Medulla oblongata (tissue), 1 donor: ENCODE data around the gene EID2.

Experiments used
- DNase-seq: peaks from one replicate; pipeline ENCODE4 v3.0.0-alpha.2; 2015; ENCODE audit errors: extremely low spot score

The EID2 gene, protein sequence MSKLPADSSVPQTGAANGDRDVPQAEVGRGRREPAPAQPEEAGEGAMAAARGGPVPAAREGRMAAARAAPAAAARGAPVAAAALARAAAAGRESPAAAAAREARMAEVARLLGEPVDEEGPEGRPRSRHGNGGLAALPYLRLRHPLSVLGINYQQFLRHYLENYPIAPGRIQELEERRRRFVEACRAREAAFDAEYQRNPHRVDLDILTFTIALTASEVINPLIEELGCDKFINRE

DNA sequence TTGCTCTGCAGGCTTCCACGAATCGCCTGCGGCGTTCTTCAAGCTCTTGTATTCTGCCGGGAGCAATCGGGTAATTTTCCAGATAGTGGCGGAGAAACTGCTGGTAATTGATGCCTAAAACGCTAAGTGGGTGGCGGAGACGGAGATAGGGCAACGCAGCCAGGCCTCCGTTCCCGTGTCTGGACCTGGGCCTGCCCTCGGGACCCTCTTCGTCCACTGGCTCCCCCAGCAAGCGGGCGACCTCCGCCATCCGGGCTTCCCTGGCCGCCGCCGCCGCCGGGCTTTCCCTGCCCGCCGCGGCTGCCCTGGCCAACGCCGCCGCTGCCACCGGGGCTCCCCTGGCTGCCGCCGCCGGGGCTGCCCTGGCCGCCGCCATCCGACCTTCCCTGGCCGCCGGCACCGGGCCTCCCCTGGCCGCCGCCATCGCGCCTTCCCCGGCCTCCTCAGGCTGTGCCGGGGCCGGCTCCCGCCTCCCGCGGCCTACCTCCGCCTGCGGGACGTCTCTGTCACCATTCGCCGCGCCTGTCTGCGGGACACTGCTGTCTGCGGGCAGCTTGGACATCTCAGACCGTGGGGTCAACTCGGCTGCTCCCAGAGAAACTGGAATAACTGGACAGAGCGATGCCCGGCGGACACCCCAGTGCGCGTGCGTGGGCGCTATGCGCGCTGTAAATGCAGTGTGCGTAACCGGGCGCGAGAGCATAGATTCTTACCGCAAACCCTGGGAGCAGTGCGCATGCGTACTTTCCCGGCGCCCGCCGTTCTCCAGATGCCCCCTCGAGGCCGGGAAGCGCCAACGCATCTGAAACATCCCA is at the start of gene EID2:
Gene EID2 (minus strand): TSS at position 644 of the 815 bp plus-strand sequence. CDS start 82 bp downstream, at position 562.
- peak; percentile 97 for DNase-seq

DNA sequence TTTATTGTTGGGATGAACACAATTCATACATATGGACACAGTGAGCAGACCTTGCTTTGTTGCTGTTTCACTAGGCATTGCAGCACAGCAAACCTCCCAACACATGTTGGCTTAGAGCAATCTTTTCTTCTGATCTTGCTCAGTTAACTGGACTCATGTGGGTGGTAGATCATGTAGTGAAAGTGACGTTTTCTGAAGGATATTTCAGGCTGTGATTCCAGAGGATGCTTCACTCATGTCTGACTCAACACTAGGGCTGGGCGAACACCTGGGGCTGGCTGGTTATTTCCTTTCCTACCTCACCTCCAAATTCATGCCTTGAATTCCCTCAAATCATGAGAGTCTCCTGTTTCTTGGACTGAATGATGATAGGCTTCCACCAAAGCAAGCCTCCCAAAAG is 48.1 kb upstream of the EID2 start:
- DNase-seq, result no peak

DNA sequence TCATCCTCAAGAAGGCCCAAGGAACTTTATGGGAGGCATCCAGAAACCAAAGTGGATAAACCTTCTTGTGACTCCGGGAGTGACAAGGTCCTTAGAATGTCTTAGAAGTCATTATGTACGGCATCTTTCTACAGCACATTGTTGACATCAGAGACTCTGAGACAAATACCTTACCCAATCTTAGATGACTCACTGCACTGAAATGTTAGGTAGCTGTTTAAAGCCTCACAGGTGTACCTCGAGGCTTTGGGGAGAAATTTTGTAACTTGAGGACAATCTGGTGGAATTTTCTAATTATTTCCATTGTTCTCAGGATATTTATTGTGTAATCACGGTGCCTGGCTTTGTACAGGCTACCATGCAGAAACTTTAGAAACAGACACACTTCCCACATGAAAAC is 47.5 kb upstream of the EID2 start:
- DNase-seq, result no peak

DNA sequence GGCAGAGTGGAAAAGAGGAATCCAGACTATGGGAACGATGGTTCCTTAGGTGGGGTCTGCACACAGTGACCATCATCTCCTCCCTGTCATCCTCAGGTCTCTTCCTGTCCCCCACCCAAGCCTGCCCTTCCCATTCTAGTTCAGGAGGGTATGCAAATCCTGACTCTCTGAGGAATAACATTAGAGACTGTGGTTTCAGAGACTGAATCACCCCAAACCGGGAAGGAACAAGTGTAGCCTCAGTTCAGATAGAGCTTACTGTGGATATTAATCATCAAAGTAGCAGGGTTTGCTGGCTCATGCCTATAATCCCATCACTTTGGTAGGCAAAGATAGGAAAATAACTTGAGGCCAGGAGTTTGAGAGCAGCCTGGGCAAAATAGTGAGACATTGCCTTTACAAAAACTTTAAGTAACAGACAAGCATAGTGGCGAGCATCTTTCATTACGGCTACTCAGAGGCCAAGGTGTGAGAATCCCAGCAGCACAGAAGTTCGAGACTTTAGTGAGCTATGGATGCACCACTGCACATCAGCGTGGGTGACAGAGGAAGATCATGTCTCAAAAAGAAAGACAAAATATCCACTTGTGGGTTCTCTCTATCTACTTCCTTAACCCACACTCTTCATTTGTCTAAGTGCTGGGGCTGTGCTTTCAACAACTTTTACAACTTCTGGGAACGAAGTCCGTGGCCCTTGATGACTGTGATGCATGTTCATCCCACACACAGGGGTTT is 43.1 kb upstream of the EID2 start:
- DNase-seq, result no peak

DNA sequence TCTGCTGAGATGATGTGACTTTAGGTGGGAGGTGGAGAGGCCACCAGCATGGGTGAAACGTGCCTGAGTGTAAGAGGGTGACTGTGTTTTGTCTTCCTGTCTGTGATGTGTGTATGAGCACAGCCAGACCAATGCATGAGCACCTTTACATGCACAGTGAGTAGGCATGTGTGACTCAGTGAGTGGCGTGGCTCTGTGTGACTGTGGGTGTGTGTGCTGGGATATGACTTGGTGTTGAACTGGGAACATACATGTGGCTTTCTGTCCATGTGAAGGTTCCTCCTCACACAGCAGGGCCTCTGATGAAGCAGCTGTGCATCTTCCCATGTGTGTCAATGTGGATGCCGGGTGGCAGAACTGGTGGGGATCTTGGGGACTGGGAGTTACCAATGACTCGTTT is 42.5 kb upstream of the EID2 start:
- DNase-seq, result no peak

DNA sequence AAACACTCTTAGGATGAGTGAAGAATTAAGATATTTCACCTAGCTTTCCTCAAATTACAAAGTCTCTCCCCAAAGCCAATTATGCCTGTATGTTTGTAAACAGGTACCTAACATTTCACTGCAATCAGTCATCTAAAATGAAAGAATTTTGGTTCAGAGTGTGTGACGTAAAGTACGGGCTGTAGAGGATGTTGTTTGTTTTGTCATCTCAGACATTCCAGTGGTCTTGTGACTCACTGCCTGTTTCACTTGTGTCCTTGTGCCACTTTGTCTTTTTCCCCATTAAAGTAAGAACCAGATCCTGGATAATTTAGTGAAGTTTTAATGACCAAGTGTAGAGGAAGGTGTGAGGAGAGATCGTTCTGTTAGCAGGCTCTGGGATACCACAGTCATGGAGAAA is 28.6 kb upstream of the EID2 start:
- no peak for DNase-seq

DNA sequence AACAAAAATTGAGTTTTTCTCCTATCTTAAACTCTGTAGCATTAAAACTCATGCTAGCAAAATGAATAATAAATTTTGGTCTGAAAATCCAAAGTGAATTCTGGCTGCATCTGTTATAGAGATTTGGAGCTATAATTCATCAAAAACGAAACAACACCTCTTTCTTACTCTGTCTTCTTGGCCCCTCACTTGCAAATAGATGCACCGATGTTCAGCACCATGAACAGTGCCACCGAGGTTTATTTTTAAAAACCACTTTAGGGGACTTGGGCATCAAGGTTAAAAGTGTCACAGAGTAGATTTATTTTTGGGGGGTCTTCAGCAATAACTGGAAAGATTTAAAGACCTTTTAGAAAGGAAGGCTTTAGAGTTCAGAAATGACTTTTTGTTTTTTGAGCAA is 26.1 kb upstream of the EID2 start:
- no peak for DNase-seq

DNA sequence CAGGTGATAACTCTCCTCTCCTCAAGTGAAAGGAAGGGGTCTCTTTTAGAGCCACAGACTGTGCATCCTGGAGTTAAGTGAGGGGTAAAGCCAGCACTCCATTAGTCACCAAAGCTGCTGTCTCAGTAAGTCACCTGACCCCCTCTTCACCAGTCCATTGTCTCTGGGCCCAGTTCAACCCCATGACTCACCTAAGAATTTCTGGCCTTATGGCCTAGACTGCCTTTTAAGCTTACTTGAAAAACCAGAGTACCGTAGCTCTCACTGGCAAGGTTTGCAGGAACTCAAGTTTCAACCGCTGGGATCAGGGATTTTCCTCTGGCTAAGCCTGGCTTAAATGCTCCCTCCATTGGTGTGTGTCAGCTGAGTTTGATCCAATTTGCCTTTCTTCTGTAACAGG is 23.4 kb upstream of the EID2 start:
- DNase-seq, result no peak

DNA sequence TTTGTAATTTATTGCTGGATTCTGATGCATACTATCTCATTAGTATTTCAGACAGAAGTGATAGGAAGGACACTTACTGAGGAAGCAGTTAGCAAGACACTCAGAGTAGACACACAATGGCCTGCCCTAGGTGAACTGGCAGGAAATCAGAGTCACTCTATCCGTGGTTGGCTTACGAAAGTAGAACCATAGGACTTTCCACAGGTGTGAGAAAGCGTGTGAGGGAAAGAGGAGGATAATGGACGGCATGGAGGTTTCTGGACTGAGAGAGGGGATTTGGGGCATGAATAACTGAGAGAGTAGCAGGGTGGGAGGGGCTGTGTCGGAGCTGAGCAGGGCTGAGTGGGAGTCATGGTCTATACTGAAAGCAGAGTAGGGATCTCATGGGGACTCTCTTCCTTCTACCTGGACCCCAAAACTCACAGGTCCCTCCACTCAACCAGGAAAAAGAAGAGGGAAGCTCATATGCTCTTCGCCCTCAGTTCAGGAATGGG is 18.7 kb upstream of the EID2 start:
- no peak for DNase-seq

DNA sequence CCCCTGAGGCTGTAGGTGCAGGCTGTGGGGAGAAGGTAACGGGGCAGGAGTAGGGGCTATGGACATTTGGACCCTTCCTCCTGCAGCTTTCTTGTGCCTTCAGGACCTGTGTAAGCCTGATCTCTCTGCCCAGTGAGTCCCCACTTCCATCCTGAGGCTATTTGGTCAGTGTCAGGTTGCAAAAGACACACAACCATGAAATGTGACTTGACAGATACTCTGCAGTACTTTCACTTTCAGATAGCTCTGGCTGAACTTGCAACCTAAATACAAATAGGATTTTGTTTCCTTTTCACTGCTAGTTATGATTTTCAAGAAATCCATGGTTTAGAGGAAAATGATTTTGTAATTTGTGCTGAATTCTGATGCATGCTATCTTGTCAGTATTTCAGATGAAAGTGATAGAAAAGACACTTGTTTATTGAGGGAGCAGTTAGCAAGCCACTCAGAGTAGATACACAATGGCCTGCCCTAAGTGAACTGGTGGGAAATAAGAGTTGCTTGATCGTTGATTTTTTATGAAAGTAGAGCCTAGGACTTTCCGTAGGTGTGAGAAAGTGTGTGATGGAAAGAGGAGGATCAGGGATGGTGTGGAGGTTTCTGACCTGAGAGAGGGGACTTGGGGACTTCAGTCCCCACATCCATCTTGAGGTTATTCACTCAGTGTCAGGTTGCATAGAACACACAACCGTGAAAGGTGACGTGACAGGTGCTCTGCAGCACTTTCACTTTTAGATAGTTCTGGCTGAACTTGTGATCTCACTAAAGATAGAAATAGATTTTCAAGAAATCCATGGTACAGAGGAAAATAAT is 18.1 kb upstream of the EID2 start:
- peak; percentile 41 for DNase-seq

DNA sequence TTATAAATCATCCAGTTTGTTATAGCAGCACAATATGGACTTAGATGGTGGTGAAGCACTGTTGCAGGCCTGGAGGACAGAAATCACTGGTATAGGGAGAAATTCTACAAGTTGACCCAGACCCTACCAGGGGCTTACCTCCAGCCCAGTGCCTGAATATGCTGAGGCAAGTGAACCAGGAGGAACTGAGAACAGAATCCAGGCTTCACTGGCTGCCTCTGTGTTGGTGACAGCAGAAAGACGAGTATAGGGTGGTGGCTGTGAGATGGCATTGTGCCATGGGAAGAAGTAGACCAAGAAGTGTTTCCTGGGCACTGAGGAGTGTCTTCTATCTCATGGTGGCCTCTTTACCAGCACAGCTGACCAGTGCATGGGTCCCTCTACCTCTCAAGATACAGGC is 15.9 kb upstream of the EID2 start:
- DNase-seq, result peak; percentile 42

DNA sequence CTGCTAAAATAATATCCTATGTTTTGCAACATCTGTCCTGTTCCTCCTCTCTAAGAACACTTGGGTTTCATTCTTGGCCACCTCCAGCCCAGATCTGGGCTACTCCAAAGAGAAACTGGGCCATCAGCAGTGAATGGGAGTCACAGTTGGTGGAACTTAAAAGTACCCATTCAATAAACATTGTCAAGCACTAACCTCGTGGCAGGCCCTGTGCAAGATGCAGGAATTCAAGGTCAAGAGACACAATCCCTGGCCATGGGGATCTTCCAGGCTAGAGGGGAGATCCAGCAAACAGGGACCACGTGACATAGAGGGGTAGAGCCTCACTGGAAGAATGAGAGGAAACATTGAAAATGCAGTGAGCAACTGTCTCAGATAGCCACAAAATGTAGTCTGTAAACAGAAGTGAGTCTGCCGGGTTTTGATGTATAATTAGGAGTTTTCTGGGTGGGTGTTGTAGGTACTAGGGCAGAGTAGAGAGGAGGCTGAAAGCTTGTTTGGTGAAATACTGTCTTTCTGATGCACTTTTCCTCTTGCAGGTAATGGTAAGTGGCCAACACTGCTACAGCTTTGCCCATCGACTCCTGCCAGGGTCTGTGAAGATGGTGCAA is 14.8 kb upstream of the EID2 start:
- DNase-seq, result no peak

DNA sequence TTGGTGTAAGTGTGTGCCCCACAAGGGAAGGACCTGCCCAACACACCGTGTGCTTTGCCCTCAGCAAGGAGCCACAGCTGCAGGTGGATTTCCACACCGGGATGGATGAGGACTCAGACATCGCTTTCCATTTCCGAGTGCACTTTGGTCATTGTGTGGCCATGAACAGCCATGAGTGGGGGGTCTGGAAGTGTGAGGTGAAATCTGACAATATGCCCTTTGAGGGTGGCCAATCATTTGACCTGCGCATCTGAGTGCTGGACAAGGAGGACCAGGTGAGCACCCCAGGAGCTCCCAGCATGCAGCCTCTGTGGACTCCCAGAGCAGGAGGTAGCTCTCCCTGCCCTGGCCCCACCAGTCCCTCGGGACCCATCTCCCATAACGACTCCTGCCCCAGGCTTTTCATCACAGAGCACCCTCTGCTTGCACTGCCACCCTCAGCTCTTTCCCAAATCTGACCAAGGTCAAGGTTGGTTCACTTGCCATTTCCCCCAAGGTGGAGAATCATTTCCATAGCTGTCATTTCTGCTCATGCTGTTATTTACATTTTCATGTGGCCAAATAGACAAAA is 13.2 kb upstream of the EID2 start:
- DNase-seq, result no peak

DNA sequence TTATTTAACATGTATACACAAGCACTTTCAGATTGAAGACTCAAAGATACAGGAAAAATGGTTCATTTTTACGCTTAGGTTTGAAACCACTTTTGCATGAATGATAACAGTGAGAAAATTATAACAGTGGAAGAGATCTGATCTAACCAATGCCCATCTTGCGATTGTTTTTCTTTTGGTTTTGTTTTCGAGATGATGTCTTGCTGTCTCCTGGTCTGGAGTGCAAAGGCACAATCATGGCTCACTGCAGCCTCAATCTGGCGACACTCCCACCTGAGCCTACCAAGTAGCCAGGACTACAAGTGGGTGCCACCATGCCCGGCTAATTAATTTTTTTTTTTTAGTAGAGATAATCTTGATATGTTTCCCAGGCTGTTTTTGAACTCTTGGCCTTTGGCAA is 10.2 kb upstream of the EID2 start:
- no peak for DNase-seq

DNA sequence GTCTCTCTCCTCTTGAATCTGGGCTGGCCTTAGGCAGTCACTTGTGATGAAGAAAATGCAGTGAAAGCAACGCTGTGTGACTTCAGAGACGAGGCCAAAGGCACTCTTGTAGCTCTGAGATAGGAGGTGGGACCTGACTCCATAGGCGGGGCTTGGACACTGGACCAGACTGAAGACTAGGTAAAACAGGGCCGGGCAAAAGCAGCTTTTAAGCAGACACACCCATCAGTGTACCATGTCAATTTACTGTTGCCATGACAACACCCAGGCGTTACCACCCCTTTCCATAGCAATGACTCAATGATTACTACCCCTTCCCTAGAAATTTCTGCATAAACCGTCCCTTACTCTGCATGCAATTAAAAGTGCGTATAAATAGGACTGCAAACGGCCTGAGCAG is 6.6 kb upstream of the EID2 start:
- DNase-seq, result no peak

DNA sequence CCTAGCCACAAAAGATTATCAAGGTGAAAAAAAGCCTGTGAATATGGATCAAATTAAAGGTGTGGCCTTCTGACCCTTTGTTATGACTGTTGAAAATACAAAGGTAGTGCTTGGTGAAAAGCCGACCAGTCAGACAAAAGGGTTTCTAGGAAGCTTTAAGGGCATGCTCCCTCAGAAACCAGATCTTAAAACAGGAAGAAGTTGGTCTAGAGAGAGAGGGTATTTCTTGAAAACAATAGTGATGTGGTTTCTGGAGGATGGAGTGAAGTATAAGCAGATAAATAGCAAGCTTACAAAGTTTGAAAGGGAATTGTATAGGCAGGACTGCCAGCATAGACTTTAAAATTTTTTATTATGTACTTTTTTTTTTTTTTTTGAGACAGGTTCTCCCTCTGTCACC is 5.0 kb upstream of the EID2 start:
- DNase-seq, result no peak

DNA sequence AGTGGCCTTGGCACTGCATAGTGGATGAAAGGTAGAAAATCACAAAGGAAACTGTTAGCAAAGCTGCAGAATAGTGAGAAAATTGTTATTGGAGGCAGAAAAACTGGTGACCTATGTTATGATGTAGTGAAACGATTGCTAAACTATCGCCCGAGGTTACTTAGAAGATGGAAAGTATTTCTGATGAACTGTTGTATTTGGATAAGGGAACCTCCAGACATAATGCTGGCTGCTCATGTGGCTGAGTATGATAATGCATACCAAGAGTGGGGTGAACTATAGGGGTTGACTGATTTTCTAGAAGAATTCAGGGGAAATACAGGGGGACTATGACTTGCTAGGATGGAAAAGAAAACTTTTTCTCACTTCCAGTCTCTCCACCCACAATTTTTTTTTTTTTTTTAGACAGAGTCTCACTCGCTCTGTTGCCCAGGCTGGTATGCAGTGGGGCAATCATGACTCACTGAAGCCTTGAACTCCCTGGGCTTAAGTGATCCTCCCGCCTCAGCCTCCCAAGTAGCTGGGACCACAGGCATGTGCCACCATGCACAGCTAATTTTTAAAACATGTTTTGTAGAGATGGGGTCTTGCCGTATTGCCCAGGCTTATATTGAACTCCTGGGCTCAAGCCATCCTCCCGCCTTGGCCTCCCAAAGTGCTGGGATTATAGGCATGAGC is 4.4 kb upstream of the EID2 start:
- no peak for DNase-seq

DNA sequence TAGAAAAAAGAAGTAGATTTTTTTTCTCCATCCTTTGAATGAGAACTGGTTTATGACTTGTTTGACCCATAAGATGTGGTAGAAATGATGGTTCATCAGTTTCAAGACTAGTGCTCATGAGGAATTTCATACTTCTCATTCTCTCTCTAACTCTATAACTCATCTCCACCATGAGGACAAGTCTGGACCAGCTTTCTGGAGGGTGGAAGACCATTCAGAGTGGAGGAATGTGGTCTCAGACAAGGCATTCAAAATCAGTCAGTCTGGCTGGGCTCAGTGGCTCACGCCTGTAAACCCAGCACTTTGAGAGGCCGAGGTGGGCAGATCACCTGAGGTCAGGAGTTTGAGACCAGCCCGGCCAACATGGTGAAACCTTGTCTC is 3.5 kb upstream of the EID2 start:
- DNase-seq, result no peak

DNA sequence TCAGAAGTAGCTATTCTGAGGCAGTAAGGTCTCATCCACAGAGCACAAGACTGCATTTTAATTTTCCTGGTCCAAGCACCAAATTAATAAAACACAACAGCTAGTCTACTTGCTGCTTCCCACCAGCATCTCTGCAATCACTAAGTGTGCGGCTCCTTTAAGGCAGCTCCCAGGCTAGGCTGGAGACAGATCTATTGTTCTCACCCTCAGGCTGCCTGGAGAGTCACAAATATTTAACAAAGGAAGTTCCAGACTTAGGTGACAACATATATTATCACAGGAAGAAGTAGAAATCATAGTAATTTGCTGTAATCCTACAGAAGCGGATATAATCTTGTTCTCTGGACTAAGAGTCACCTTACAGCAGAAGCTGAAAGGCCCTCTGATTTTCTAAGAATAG is 2.2 kb upstream of the EID2 start:
- peak; percentile 65 for DNase-seq

DNA sequence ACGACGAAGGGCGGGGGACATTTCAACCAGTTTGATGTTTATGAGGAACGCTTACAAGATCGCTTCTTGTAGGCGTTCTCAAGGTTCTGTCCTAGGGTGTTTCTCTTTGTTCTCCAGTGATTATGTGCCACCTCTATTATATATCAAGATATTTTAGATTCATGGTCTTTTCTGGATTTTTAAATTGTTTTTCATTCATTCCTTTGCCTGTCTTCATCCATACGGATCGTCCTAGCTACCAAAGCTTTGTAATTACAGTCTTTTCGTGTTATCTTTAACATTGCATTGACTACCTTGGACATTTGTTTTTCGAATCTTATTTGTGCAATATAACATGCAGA is 342 bp upstream of the EID2 start:
- DNase-seq, result no peak

DNA sequence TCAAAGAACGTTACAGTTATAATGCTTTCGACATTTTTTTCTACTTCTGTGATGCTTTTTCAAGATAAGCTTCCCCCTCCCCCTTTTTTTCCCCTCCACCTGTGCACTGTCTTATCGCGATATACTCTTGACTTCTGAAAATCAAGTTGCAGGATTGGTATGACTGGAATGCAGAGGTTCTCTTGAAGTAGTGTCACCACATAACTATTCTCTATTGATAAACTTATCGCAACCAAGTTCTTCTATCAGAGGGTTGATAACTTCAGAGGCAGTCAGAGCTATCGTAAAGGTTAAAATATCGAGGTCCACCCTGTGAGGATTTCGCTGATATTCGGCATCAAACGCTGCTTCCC is 820 bp downstream of the EID2 start:
- DNase-seq, result no peak
